Activated naive CD8-positive, alpha-beta T cell (primary cell): ENCODE measurements around the gene HOXC10.

ENCODE experiments used
- H3K27ac Mint-ChIP-seq: one replicate; pipeline ENCODE4 v1.8.0; 2021; ENCODE audit warnings: mixed read lengths
- H3K27me3 Mint-ChIP-seq: one replicate; pipeline ENCODE4 v1.8.0; 2021; ENCODE audit warnings: mixed read lengths
- H3K36me3 Mint-ChIP-seq: one replicate; pipeline ENCODE4 v1.8.0; 2021; ENCODE audit warnings: mixed read lengths
- H3K4me1 Mint-ChIP-seq: one replicate; pipeline ENCODE4 v1.8.0; 2021; ENCODE audit warnings: low read depth, mixed read lengths
- H3K4me3 Mint-ChIP-seq: one replicate; pipeline ENCODE4 v1.8.0; 2021; ENCODE audit warnings: mild to moderate bottlenecking, mixed read lengths
- H3K9me3 Mint-ChIP-seq: one replicate; pipeline ENCODE4 v1.8.0; 2021; ENCODE audit warnings: low read depth, mixed read lengths

HOXC10 gene

DNA sequence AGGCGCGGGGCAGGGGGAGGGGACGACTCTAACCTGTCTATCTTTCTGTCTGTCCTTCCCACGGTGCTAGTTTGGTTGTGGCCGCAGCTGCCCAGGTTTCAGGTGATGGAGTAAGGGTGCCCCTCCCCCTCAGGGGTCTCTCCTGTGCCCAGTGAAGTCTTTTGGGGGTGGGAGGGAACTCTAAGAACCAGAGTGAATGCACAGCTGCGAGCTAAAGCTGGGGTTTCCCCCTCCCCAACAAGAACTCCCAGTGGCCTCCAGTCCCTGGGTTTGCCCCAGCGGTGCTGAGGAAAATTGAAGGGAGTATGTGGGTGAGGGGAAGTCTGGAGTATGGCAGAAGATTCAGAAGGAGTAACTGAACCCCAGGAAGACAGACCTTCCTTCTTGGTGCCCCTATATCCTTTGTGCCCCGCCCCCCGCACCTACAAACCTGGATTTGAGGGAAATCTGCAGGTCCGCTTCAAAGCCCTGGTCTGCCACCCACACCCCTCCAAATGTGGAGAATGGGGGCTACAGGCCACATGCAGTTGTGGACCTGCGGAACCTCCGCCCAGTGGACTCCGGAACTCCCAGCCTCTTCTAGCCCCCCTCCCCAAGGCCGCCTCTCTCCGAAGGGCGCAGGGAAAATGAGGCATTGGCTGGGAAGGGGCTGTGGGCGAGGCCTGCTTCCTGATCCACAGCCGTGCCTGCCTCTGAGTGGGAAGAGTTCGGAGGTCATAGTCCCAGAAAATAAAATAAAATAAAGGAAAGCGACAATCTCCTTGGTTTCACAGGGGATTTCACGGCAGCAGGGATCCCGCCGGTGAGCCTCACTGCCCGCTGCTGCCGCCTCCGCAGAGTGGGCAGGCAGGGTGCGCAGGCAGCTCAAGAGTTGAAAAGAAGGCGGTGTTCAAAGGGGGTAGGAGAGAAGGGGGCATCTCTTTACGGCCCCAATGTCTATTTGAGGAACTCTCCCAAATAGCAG, 11.6 kb downstream of the HOXC10 start:
- H3K9me3 Mint-ChIP-seq, result no peaks in the 10 kb centered on the region
- H3K27ac Mint-ChIP-seq, result no peak overlapping the region
- peaks cover 39% of the 10 kb centered on the region for H3K4me1 Mint-ChIP-seq
- H3K4me3 Mint-ChIP-seq, result peak overlapping the region; percentile 81
- H3K36me3 Mint-ChIP-seq, result no peaks in the 10 kb centered on the region
- peaks cover 48% of the 10 kb centered on the region for H3K27me3 Mint-ChIP-seq

GRCh38 chr12:53997204-53998109, 12.5 kb downstream of the HOXC10 start:
- H3K27me3 Mint-ChIP-seq, result peaks cover 46% of the 10 kb centered on the region
- H3K36me3 Mint-ChIP-seq, result no peaks in the 10 kb centered on the region
- no peaks in the 10 kb centered on the region for H3K9me3 Mint-ChIP-seq
- no peak overlapping the region for H3K27ac Mint-ChIP-seq
- H3K4me1 Mint-ChIP-seq, result peaks cover 38% of the 10 kb centered on the region
- H3K4me3 Mint-ChIP-seq, result peak overlapping the region; percentile 81

- no peak overlapping the region for H3K4me3 Mint-ChIP-seq
- H3K9me3 Mint-ChIP-seq, result no peaks in the 10 kb centered on the region
- no peaks in the 10 kb centered on the region for H3K36me3 Mint-ChIP-seq
- H3K27ac Mint-ChIP-seq, result no peak overlapping the region
- peaks cover 50% of the 10 kb centered on the region for H3K27me3 Mint-ChIP-seq
- peaks cover 40% of the 10 kb centered on the region for H3K4me1 Mint-ChIP-seq
These were observed 13.4 kb downstream of the HOXC10 start for GRCh38 chr12:53998110-53998899.

- Mint-ChIP-seq H3K4me1 (peaks cover 36% of the 10 kb centered on the region), H3K36me3 (no peaks in the 10 kb centered on the region), H3K4me3 (no peak overlapping the region), H3K27me3 (peaks cover 50% of the 10 kb centered on the region), H3K9me3 (no peaks in the 10 kb centered on the region), H3K27ac (no peak overlapping the region)
These were observed 13.9 kb downstream of the HOXC10 start for GRCh38 chr12:53998900-53999236.

- H3K4me3 Mint-ChIP-seq, result peak overlapping the region; percentile 65
- H3K9me3 Mint-ChIP-seq, result no peaks in the 10 kb centered on the region
- no peak overlapping the region for H3K27ac Mint-ChIP-seq
- no peaks in the 10 kb centered on the region for H3K36me3 Mint-ChIP-seq
- H3K27me3 Mint-ChIP-seq, result peaks cover 47% of the 10 kb centered on the region
- peaks cover 32% of the 10 kb centered on the region for H3K4me1 Mint-ChIP-seq
These were observed 14.7 kb downstream of the HOXC10 start for GRCh38 chr12:53999559-54000115.

GRCh38 chr12:54000116-54001114, 15.5 kb downstream of the HOXC10 start, which contains the start of gene HOXC9:
Gene HOXC9, plus strand, starts transcription at chr12:54000161. Its CDS starts 28 bp downstream, at chr12:54000189.
- Mint-ChIP-seq H3K27ac (no peak within 1 kb of the TSS), H3K4me3 (peak within 1 kb of the TSS; percentile 65), H3K9me3 (no peaks in the 10 kb centered on the region), H3K4me1 (peaks cover 29% of the 10 kb centered on the region), H3K36me3 (no peaks in the 10 kb centered on the region), H3K27me3 (peaks cover 46% of the 10 kb centered on the region)

DNA sequence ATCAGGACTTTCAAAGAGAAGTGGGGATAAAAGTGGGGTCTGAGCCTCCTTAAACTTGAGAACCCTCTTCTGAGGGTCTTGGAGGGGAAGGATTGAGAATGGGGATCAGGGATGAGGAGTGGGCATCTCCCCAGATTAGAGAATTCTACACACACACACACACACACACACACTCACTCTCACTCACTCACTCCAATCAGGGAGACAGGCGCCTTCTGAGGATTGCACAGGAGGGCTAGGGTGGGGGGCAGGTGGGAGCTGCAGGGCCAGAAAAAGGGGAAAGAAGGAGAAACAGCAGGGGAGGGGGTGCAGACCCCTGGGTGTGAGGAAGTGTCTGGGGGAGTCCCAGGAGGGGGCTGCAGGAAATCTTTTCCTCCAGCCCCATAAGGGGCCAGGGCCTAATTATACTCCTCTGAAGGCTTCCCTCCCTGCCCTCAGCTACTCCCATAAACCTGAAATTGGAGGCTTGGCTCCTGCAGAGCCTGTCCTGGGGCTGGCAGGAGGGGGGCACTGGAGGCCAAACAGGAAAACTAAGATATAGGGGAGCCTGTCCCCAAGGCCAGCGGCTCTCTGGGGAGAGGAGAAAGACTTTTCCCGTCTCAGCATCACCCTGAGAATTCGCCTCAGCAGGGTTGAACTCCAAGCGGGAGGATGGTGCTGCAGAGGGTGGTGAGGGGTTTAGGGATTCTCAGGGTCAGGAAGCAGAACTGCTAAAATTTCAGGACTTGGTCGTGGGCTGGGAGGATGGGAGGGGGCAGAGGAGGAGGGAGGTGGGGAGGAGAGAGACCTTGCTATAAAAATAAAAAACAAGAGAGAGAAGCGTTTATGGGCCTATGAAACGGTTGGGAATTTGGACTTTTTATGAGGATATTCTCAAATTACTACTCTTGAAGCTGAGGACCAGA, 16.6 kb downstream of the HOXC10 start:
- Mint-ChIP-seq H3K27ac (no peak overlapping the region), H3K4me3 (no peak overlapping the region), H3K36me3 (no peaks in the 10 kb centered on the region), H3K9me3 (no peaks in the 10 kb centered on the region), H3K4me1 (peaks cover 29% of the 10 kb centered on the region), H3K27me3 (peaks cover 52% of the 10 kb centered on the region)

DNA sequence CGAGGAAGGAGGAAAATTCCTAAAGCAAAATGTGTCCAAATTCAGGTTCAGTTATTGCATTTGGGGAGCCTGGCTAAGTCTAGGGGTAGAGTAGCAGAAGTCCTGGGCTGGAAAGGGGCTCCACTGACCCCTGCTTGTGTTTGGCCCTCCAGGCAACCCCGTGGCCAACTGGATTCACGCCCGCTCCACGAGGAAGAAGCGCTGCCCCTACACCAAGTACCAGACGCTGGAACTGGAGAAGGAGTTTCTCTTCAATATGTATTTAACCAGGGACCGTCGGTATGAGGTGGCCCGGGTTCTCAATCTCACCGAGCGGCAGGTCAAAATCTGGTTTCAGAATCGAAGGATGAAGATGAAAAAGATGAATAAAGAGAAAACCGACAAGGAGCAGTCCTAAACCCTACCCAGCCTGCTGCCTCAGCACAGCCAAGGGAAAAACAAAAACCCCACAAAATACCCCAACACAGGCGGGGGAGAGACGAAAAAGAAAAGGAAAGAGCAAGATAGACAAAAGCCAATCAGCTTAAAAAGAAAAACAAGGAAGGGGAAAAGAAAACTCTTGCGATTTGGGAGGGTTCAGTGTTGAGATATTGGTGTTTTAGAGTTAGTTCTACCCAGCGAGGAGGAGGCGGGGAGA, 17.4 kb downstream of the HOXC10 start:
- H3K4me1 Mint-ChIP-seq, result peaks cover 27% of the 10 kb centered on the region
- H3K36me3 Mint-ChIP-seq, result no peaks in the 10 kb centered on the region
- H3K9me3 Mint-ChIP-seq, result no peaks in the 10 kb centered on the region
- H3K27me3 Mint-ChIP-seq, result peaks cover 52% of the 10 kb centered on the region
- peak overlapping the region; percentile 15 for H3K4me3 Mint-ChIP-seq
- no peak overlapping the region for H3K27ac Mint-ChIP-seq

DNA sequence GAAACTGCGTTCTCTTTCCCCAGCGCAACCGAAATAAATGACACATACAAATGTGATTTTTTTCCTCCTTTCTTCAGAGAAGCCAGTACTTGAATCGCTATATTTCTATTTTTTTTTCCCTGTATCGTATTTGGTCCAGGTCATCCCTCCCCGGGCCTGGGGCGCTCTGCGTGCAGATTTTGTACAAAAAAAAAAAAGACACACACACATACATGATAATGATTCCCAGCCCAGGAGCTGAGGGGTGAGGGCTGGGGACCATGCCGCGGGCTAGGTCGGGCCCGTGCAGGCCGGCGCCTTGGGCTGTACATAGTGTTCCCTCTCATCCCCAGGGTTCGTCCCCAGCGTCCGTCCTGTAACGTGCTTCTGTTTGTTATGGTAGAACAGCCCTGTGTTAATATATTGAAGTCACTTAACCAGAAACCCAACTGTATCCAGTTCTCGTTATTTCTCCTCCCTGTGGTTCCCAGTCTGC, 18.0 kb downstream of the HOXC10 start:
- Mint-ChIP-seq H3K27me3 (peaks cover 50% of the 10 kb centered on the region), H3K4me3 (peak overlapping the region; percentile 15), H3K36me3 (no peaks in the 10 kb centered on the region), H3K4me1 (peaks cover 22% of the 10 kb centered on the region), H3K9me3 (no peaks in the 10 kb centered on the region), H3K27ac (no peak overlapping the region)

- Mint-ChIP-seq H3K4me3 (no peak overlapping the region), H3K4me1 (peaks cover 21% of the 10 kb centered on the region), H3K27ac (peak overlapping the region; percentile 70), H3K27me3 (peaks cover 43% of the 10 kb centered on the region), H3K36me3 (no peaks in the 10 kb centered on the region), H3K9me3 (no peaks in the 10 kb centered on the region)
These were observed 18.7 kb downstream of the HOXC10 start for GRCh38 chr12:54003625-54004024.

DNA sequence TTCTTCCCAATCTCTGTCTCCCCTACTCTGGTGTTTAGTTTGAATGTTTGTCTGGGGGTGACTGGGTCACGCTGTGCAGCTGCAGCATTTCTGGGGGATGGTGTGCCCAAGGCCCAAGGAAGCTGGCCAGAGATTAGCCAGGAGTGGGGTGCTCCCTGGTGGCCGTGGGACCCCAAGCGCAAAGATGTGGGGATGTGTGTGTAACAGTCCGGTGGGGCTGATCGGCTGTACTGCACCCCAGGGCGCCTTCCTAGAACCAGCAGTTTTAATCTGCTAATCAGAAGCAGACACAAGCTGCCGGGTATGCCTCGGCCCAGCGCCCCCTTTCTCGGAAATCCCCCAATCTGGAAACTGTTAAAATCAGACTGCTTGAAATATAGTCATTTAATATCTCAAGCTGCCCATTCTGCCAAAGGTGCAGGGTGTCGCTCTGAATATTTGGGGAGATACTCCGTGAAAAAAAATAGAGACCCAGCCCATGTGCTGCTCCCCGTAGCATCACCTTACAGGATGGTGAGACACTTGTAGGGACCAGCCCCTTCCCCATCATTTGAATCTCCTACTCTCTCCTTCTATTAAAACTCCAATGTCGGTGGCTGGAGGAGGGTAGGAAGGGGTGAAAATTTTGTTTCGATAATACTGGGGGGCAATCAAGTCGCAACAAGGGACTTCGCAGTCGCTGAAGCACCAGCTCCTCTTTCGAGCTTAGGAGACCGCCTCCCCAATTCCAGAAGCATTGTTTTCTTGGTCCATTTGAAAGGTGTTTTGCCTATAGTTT, 19.3 kb downstream of the HOXC10 start:
- Mint-ChIP-seq H3K27ac (no peak overlapping the region), H3K27me3 (peaks cover 40% of the 10 kb centered on the region), H3K9me3 (no peaks in the 10 kb centered on the region), H3K36me3 (no peaks in the 10 kb centered on the region), H3K4me3 (no peak overlapping the region), H3K4me1 (peaks cover 22% of the 10 kb centered on the region)
